Measurements from ENCODE around the gene TEX50.
"Not testable (repeated sequence)": the region's sequence is repeated elsewhere in the genome, so short reads cannot be mapped to it uniquely, and the experiment has no call there.

The TEX50 gene

DNA sequence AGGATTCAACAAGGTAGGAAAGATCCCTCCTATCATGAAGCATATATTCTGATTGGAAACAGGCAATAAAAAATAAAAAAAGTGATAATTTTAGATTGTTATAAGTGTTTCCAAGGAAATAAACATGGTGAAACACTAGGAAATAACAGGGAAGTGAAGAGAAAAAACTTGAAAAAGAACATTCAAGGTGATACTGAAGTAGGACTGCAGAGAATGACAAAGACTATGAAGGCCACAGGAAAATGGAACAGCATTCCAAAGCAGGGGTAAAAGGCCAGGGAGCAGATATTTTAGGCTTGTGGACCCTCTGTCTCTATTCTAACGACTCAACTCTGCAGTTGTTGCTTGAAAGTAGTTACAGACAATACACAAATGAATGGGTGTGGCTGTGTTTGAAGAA is 26.6 kb downstream of the TEX50 start:
- DNase-seq (ENCODE audit: low spot score), result no peak

DNA sequence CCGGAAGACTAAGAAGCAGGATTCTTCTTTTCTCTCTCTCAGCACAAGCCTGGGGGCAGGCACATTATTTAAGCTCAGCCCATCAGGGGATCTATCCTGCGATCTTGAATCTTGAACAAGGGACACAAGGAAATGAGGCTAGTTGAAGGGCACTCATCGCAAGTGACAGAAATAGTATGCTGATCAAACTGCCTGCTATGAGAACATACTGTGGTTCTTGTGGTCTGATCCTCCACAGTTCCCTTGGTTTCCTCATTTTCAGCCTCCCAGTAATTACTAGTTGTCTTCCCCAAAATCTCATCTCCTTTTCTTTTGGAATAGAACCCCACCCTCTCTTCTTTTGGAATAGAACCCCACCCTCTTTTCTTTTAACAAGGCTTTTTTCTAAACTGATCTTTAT is 28.0 kb downstream of the TEX50 start:
- no peak for DNase-seq (ENCODE audit: low spot score)

DNA sequence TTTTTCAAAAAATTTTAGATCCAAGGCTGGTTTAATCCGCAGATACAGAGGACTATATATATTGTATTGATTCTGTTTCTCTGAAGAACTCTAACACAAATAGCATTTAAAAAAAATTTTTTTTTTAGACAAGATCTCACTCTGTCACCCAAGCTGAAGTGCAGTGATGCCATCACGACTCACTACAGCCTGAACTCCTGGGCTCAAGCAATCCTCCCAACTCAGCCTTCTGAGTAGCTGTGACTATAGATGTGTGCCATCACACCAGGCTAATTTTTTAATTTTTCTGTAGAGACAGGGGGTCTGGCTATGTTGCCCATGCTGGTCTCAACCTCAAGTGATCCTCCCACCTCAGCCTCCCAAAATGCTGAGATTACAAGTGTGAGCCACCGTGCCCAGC is 31.5 kb downstream of the TEX50 start:
- DNase-seq (ENCODE audit: low spot score), result no peak

DNA sequence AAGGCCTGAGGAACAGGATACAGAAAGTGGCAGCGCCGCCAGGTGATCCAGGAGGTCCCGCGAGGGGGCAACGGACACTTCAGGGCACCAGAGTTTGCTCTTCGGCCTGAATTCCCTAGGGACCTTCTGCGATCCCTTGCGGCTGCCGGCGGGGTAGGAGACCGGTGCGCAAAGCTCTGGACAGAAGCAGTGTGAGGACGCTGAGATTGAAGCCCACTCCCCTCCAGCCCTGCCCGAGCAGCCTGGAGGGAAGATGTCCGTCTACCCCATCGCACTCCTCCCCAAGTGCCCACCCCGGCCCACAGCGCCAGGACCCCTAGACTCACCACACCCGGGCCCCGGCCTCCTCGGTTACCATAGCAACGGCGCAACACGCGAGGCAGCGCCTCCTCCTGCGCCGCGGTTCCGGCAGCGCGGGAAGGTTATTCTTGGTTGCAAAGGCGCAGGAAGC is 34.4 kb downstream of the TEX50 start, which contains the start of gene ANKRD45:
TSS of gene ANKRD45 (minus strand) at position 361 of the 451 bp plus-strand sequence. CDS start 10,433 bp downstream, outside the sequence.
- peak; percentile 27 for DNase-seq (ENCODE audit: low spot score)

DNA sequence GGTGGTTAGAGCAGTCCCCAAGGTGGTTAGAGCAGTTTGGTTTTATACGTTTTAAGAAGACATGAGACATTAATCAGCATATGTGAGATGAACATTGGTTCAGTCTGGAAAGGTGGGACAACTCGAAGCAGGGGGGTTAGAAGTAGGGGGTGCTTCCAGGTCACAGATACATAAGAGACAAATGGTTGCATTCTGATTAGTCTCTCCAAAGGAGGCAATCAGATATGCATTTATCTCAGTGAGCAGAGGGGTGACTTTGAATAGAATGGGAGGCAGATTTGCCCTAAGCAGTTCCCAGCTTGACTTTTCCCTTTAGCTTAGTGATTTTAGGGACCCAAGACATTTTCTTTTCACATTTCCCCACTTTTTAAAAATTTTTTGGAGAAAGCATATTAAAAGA is 39.4 kb downstream of the TEX50 start:
- DNase-seq (ENCODE audit: low spot score), result not testable (repeated sequence)

DNA sequence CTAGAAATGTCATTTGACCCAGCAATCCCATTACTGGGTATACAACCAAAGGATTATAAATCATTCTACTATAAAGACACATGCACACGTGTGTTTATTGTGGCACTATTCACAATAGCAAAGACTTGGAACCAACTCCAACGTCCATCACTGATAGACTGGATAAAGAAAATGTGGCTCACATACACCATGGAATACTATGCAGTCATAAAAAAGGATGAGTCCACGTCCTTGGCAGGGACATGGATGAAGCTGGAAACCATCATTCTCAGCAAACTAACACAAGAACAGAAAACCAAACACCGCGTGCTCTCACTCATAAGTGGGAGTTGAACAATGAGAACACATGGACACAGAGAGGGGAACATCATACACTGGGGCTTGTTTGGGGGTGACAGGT is 45.0 kb downstream of the TEX50 start:
- DNase-seq (ENCODE audit: low spot score), result not testable (repeated sequence)

DNA sequence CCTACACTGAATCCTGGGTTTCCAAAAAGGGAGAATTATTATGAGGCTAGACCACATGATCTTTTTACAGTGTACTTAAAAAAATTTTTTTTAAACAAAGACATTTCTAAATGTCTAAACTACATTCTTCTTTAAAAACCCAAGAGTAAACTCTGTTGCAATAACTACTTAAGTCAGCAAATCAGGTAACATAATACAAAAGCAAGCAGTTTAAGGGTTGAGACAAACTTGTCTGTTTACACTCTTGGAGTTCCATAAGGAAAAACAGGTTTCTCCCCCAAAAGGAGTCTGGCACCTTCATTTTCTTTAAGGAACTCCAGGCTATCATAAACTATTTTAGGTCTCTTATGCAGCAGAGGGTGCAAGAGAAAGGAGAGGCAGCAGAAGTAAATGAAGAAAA is 47.0 kb downstream of the TEX50 start:
- DNase-seq (ENCODE audit: low spot score), result no peak

DNA sequence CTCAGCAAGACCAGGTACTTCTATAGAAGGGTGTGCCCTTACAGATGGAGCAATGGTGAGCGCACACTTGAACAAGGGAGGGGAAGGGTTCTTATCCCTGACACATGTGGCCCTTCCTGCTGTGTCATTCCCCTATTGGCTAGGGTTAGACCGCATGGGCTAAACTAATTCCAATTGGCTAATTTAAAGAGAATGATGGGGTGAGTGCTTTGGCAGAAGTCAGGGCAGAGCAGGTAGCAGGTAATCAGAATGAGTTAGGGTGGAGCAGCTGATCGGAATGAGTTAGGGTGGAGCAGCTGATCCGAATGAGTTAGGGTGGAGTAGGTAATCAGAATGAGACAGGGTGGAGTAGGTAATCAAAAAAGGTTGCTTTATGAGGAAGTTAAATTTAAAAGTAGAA is 48.7 kb downstream of the TEX50 start:
- not testable (repeated sequence) for DNase-seq (ENCODE audit: low spot score)

DNA sequence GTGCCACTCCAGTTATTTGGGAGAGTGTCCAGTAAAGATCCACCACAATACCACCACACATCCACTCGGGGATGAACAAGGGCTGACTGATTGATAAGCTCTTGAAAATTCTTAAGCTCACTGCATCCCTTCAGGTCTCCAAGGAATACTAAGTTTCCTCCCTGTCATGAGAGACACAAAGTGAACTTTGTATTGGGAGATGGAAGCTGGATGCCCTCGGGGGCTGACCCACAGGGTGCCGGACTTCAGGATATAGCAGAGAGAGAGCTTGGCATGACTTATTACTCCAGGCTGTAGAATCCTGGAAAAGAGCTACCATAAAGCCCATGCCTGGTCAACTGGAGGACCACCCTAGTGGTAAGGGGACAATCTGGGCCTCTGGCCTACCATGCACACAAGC is 50.0 kb downstream of the TEX50 start:
- DNase-seq (ENCODE audit: low spot score), result not testable (repeated sequence)
